ENCODE measurements around the gene PDZD2.
"Not testable (repeated sequence)": the region's sequence is repeated elsewhere in the genome, so short reads cannot be mapped to it uniquely, and the experiment has no call there.

PDZD2 gene

GRCh38 chr5:32102254-32102986, 463.5 kb downstream of the PDZD2 start:
- Histone ChIP-seq H3K4me3 (ENCODE audit: insufficient read depth, low read depth, low read length) (no peak overlapping the region), H3K27ac (ENCODE audit: insufficient read depth, low read depth, low read length, poor library complexity, severe bottlenecking) (no peak overlapping the region), H3K36me3 (ENCODE audit: control insufficient read depth, insufficient read depth, low read length) (peaks cover 16% of the 10 kb centered on the region), H3K4me1 (ENCODE audit: control insufficient read depth, insufficient read depth, low read length) (no peaks in the 10 kb centered on the region), H3K27me3 (ENCODE audit: control insufficient read depth, insufficient read depth, low read length, poor library complexity, severe bottlenecking) (no peaks in the 10 kb centered on the region), H3K9me3 (ENCODE audit: control insufficient read depth, low read length) (no peaks in the 10 kb centered on the region)
- 95 to 96% methylated on average over 12 of the region's 12 CpGs for WGBS, 2 experiments

- WGBS, 2 experiments: 96% methylated on average over 12 of the region's 12 CpGs
- Histone ChIP-seq H3K9me3 (ENCODE audit: control insufficient read depth, low read length) (no peaks in the 10 kb centered on the region), H3K4me3 (ENCODE audit: insufficient read depth, low read depth, low read length) (no peak overlapping the region), H3K27me3 (ENCODE audit: control insufficient read depth, insufficient read depth, low read length, poor library complexity, severe bottlenecking) (no peaks in the 10 kb centered on the region), H3K4me1 (ENCODE audit: control insufficient read depth, insufficient read depth, low read length) (no peaks in the 10 kb centered on the region), H3K27ac (ENCODE audit: insufficient read depth, low read depth, low read length, poor library complexity, severe bottlenecking) (no peak overlapping the region), H3K36me3 (ENCODE audit: control insufficient read depth, insufficient read depth, low read length) (peaks cover 21% of the 10 kb centered on the region)
These were observed 464.6 kb downstream of the PDZD2 start for GRCh38 chr5:32103521-32103920.

- WGBS, 2 experiments: 89 to 91% methylated on average over 4 of the region's 4 CpGs
- H3K27me3 ChIP-seq (ENCODE audit: control insufficient read depth, insufficient read depth, low read length, poor library complexity, severe bottlenecking): no peaks in the 10 kb centered on the region
- H3K4me3 ChIP-seq (ENCODE audit: insufficient read depth, low read depth, low read length): no peak overlapping the region
- no peaks in the 10 kb centered on the region for H3K4me1 ChIP-seq (ENCODE audit: control insufficient read depth, insufficient read depth, low read length)
- no peak overlapping the region for H3K27ac ChIP-seq (ENCODE audit: insufficient read depth, low read depth, low read length, poor library complexity, severe bottlenecking)
- H3K9me3 ChIP-seq (ENCODE audit: control insufficient read depth, low read length): no peaks in the 10 kb centered on the region
- peaks cover 24% of the 10 kb centered on the region for H3K36me3 ChIP-seq (ENCODE audit: control insufficient read depth, insufficient read depth, low read length)
These were observed 468.4 kb downstream of the PDZD2 start for GRCh38 chr5:32107291-32107690.

GRCh38 chr5:32108167-32108566, 469.2 kb downstream of the PDZD2 start:
- Histone ChIP-seq H3K4me3 (ENCODE audit: insufficient read depth, low read depth, low read length) (no peak overlapping the region), H3K27ac (ENCODE audit: insufficient read depth, low read depth, low read length, poor library complexity, severe bottlenecking) (no peak overlapping the region), H3K27me3 (ENCODE audit: control insufficient read depth, insufficient read depth, low read length, poor library complexity, severe bottlenecking) (no peaks in the 10 kb centered on the region), H3K4me1 (ENCODE audit: control insufficient read depth, insufficient read depth, low read length) (no peaks in the 10 kb centered on the region), H3K9me3 (ENCODE audit: control insufficient read depth, low read length) (no peaks in the 10 kb centered on the region), H3K36me3 (ENCODE audit: control insufficient read depth, insufficient read depth, low read length) (peaks cover 24% of the 10 kb centered on the region)
- WGBS, 2 experiments: 95 to 98% methylated on average over 2 to 4 of the region's 4 CpGs

GRCh38 chr5:32109236-32109635, 470.3 kb downstream of the PDZD2 start:
- Histone ChIP-seq H3K27ac (ENCODE audit: insufficient read depth, low read depth, low read length, poor library complexity, severe bottlenecking) (no peak overlapping the region), H3K4me3 (ENCODE audit: insufficient read depth, low read depth, low read length) (no peak overlapping the region), H3K36me3 (ENCODE audit: control insufficient read depth, insufficient read depth, low read length) (peaks cover 25% of the 10 kb centered on the region), H3K4me1 (ENCODE audit: control insufficient read depth, insufficient read depth, low read length) (no peaks in the 10 kb centered on the region), H3K27me3 (ENCODE audit: control insufficient read depth, insufficient read depth, low read length, poor library complexity, severe bottlenecking) (no peaks in the 10 kb centered on the region), H3K9me3 (ENCODE audit: control insufficient read depth, low read length) (no peaks in the 10 kb centered on the region)
- 94 to 99% methylated on average over 10 of the region's 10 CpGs for WGBS, 2 experiments

- 93 to 94% methylated on average over 4 to 5 of the region's 5 CpGs for WGBS, 2 experiments
- no peak overlapping the region for H3K4me3 ChIP-seq (ENCODE audit: insufficient read depth, low read depth, low read length)
- no peaks in the 10 kb centered on the region for H3K4me1 ChIP-seq (ENCODE audit: control insufficient read depth, insufficient read depth, low read length)
- no peak overlapping the region for H3K27ac ChIP-seq (ENCODE audit: insufficient read depth, low read depth, low read length, poor library complexity, severe bottlenecking)
- H3K36me3 ChIP-seq (ENCODE audit: control insufficient read depth, insufficient read depth, low read length): peaks cover 25% of the 10 kb centered on the region
- H3K27me3 ChIP-seq (ENCODE audit: control insufficient read depth, insufficient read depth, low read length, poor library complexity, severe bottlenecking): no peaks in the 10 kb centered on the region
- H3K9me3 ChIP-seq (ENCODE audit: control insufficient read depth, low read length): no peaks in the 10 kb centered on the region
These were observed 471.3 kb downstream of the PDZD2 start for GRCh38 chr5:32110111-32110696.

- no peaks in the 10 kb centered on the region for H3K27me3 ChIP-seq (ENCODE audit: control insufficient read depth, insufficient read depth, low read length, poor library complexity, severe bottlenecking)
- no peak overlapping the region for H3K4me3 ChIP-seq (ENCODE audit: insufficient read depth, low read depth, low read length)
- 88 to 91% methylated on average over 3 of the region's 3 CpGs for WGBS, 2 experiments
- H3K36me3 ChIP-seq (ENCODE audit: control insufficient read depth, insufficient read depth, low read length): peaks cover 5% of the 10 kb centered on the region
- no peaks in the 10 kb centered on the region for H3K9me3 ChIP-seq (ENCODE audit: control insufficient read depth, low read length)
- no peaks in the 10 kb centered on the region for H3K4me1 ChIP-seq (ENCODE audit: control insufficient read depth, insufficient read depth, low read length)
- no peak overlapping the region for H3K27ac ChIP-seq (ENCODE audit: insufficient read depth, low read depth, low read length, poor library complexity, severe bottlenecking)
These were observed 477.1 kb downstream of the PDZD2 start for GRCh38 chr5:32115985-32116384.

- WGBS, 2 experiments: 85 to 97% methylated on average over 3 to 4 of the region's 4 CpGs
- Histone ChIP-seq H3K9me3 (ENCODE audit: control insufficient read depth, low read length) (no peaks in the 10 kb centered on the region), H3K27me3 (ENCODE audit: control insufficient read depth, insufficient read depth, low read length, poor library complexity, severe bottlenecking) (no peaks in the 10 kb centered on the region), H3K27ac (ENCODE audit: insufficient read depth, low read depth, low read length, poor library complexity, severe bottlenecking) (no peak overlapping the region), H3K36me3 (ENCODE audit: control insufficient read depth, insufficient read depth, low read length) (peaks cover 7% of the 10 kb centered on the region), H3K4me3 (ENCODE audit: insufficient read depth, low read depth, low read length) (no peak overlapping the region), H3K4me1 (ENCODE audit: control insufficient read depth, insufficient read depth, low read length) (no peaks in the 10 kb centered on the region)
These were observed 477.8 kb downstream of the PDZD2 start for GRCh38 chr5:32116574-32117313.

GRCh38 chr5:32118922-32119321, 480.0 kb downstream of the PDZD2 start:
- H3K36me3 ChIP-seq (ENCODE audit: control insufficient read depth, insufficient read depth, low read length); H3K9me3 ChIP-seq (ENCODE audit: control insufficient read depth, low read length): not testable (repeated sequence)
- WGBS, 2 experiments: 92 to 94% methylated on average over 8 of the region's 8 CpGs

GRCh38 chr5:32123058-32123805, 484.3 kb downstream of the PDZD2 start:
- no peak overlapping the region for H3K27ac ChIP-seq (ENCODE audit: insufficient read depth, low read depth, low read length, poor library complexity, severe bottlenecking)
- H3K9me3 ChIP-seq (ENCODE audit: control insufficient read depth, low read length): no peaks in the 10 kb centered on the region
- H3K27me3 ChIP-seq (ENCODE audit: control insufficient read depth, insufficient read depth, low read length, poor library complexity, severe bottlenecking): no peaks in the 10 kb centered on the region
- peaks cover 12% of the 10 kb centered on the region for H3K36me3 ChIP-seq (ENCODE audit: control insufficient read depth, insufficient read depth, low read length)
- H3K4me1 ChIP-seq (ENCODE audit: control insufficient read depth, insufficient read depth, low read length): no peaks in the 10 kb centered on the region
- WGBS, 2 experiments: 92 to 95% methylated on average over 8 of the region's 8 CpGs
- H3K4me3 ChIP-seq (ENCODE audit: insufficient read depth, low read depth, low read length): no peak overlapping the region

More at GRCh38 chr5:32118922-32119321, 480.0 kb downstream of the PDZD2 start:
- H3K4me3 ChIP-seq (ENCODE audit: insufficient read depth, low read depth, low read length); H3K4me1 ChIP-seq (ENCODE audit: control insufficient read depth, insufficient read depth, low read length); H3K27me3 ChIP-seq (ENCODE audit: control insufficient read depth, insufficient read depth, low read length, poor library complexity, severe bottlenecking); H3K27ac ChIP-seq (ENCODE audit: insufficient read depth, low read depth, low read length, poor library complexity, severe bottlenecking): not testable (repeated sequence)
